IMR-90 (cell line): ENCODE results near the gene SPANXN3. TPM values are rescaled to one million over a fixed set of nuclear protein-coding genes. Genes with fewer than 3 reads are reported as not detected.
"Not testable (repeated sequence)": the region's sequence is repeated elsewhere in the genome, so short reads cannot be mapped to it uniquely, and the experiment has no call there.

ENCODE experiments used
- ATAC-seq: fragments of 200-7000 bp; cut with Tn5 transposase; 2 replicates; pipeline ENCODE4 v1.9.1; 2020; ENCODE audit warnings: low read depth, mild to moderate bottlenecking, moderate library complexity
- Bru-seq: library from RNA; stranded (reverse); fragments of 400-500 nt; gene quantifications from one replicate; lab custom pipeline; 2021; lab: Mats Ljungman, UMichigan
- BruChase-seq, 2 experiments: library from RNA; stranded (reverse); fragments of 400-500 nt; gene quantifications; one replicate each; lab custom pipeline; 2021; lab: Mats Ljungman, UMichigan
- BruUV-seq: library from RNA; stranded (reverse); fragments of 400-500 nt; replicated peaks from 2 replicates; lab custom pipeline; 2021; lab: Mats Ljungman, UMichigan
- CTCF ChIA-PET: fragments of 300-600 bp; formaldehyde crosslinking; extraction: SDS; loops from one replicate; lab custom pipeline; 2021; ENCODE audit warnings: antibody characterized with exemption; lab: Yijun Ruan, JAX
- POLR2A ChIA-PET: fragments of 300-600 bp; sonication (Branson Sonifier 250); formaldehyde crosslinking; loops from one replicate; lab custom pipeline; 2022; ENCODE audit warnings: antibody characterized with exemption; ENCODE audit not compliant: unreplicated experiment; lab: Charles Lee
- DNase-seq: peaks from one replicate; pipeline ENCODE4 v3.0.0; 2013
- H2AFZ ChIP-seq: replicated peaks from 2 replicates; pipeline ENCODE3; 2013; ENCODE audit warnings: low read length, mild to moderate bottlenecking; ENCODE audit not compliant: poor library complexity
- H2AK5ac ChIP-seq: 2 replicates; pipeline ENCODE4 v1.6.1; 2013; ENCODE audit warnings: low read depth, low read length, inconsistent platforms
- H2AK9ac ChIP-seq: replicated peaks from 2 replicates; pipeline ENCODE3; 2013; ENCODE audit warnings: mild to moderate bottlenecking, low read depth, low read length, moderate library complexity; ENCODE audit not compliant: poor library complexity
- H2BK120ac ChIP-seq: 2 replicates; pipeline ENCODE4 v1.6.1; 2013; ENCODE audit warnings: low read depth, low read length, inconsistent platforms
- H2BK15ac ChIP-seq: 3 replicates; pipeline ENCODE4 v1.6.1; 2013; ENCODE audit warnings: low read depth, low read length, inconsistent platforms
- H2BK20ac ChIP-seq: 2 replicates; pipeline ENCODE4 v1.6.1; 2013; ENCODE audit warnings: low read depth, mild to moderate bottlenecking, inconsistent platforms, low read length, moderate library complexity
- H2BK5ac ChIP-seq: 2 replicates; pipeline ENCODE4 v1.6.1; 2013; ENCODE audit warnings: mild to moderate bottlenecking, low read depth, low read length, inconsistent platforms; ENCODE audit not compliant: poor library complexity, severe bottlenecking
- H3K14ac ChIP-seq: replicated peaks from 2 replicates; pipeline ENCODE4 v1.6.1; 2013; ENCODE audit warnings: low read depth, low read length, inconsistent platforms
- H3K18ac ChIP-seq: 2 replicates; pipeline ENCODE4 v1.6.1; 2013; ENCODE audit warnings: low read depth, low read length, control low read depth
- H3K23ac ChIP-seq: 2 replicates; pipeline ENCODE4 v1.6.1; 2013; ENCODE audit warnings: low read depth, low read length, inconsistent platforms
- H3K27ac ChIP-seq: 2 replicates; pipeline ENCODE4 v1.5.1; 2013; ENCODE audit warnings: mild to moderate bottlenecking, control low read depth, low read length; ENCODE audit not compliant: insufficient read depth
- H3K27me3 ChIP-seq: 2 replicates; pipeline ENCODE4 v1.6.1; 2013; ENCODE audit warnings: low read length; ENCODE audit not compliant: control insufficient read depth, insufficient read depth
- H3K36me3 ChIP-seq: 2 replicates; pipeline ENCODE4 v1.6.1; 2013; ENCODE audit warnings: low read length, mixed read lengths; ENCODE audit not compliant: control insufficient read depth, insufficient read depth
- H3K4ac ChIP-seq: 2 replicates; pipeline ENCODE4 v1.6.1; 2013; ENCODE audit warnings: low read depth, low read length, inconsistent platforms
- H3K4me1 ChIP-seq: 2 replicates; pipeline ENCODE4 v1.6.1; 2013; ENCODE audit warnings: low read length, mixed read lengths; ENCODE audit not compliant: control insufficient read depth, insufficient read depth
- H3K4me2 ChIP-seq: 2 replicates; pipeline ENCODE4 v1.6.1; 2013; ENCODE audit warnings: low read depth, mild to moderate bottlenecking, control low read depth, low read length, moderate library complexity
- H3K4me3 ChIP-seq: 2 replicates; pipeline ENCODE4 v1.5.1; 2013; ENCODE audit warnings: low read depth, mild to moderate bottlenecking, control low read depth, low read length, moderate library complexity; ENCODE audit not compliant: insufficient read depth
- H3K56ac ChIP-seq: 2 replicates; pipeline ENCODE4 v1.6.1; 2013; ENCODE audit warnings: low read length, inconsistent platforms; ENCODE audit not compliant: insufficient read depth; ENCODE audit errors: extremely low read depth
- H3K79me1 ChIP-seq, 2 experiments: 2 replicates each; pipeline ENCODE4 v1.6.1; 2013; ENCODE audit warnings: low read length in 2 of 2, inconsistent platforms in 1 of 2, low read depth in 1 of 2
- H3K9ac ChIP-seq: 2 replicates; pipeline ENCODE4 v1.6.1; 2013; ENCODE audit warnings: low read depth, low read length, control low read depth
- H3K9me1 ChIP-seq: 2 replicates; pipeline ENCODE4 v1.6.1; 2013; ENCODE audit warnings: low read length, inconsistent platforms; ENCODE audit not compliant: insufficient read depth
- H3K9me3 ChIP-seq: 2 replicates; pipeline ENCODE4 v1.6.1; 2013; ENCODE audit warnings: low read length; ENCODE audit not compliant: control insufficient read depth, insufficient read depth
- H4K20me1 ChIP-seq: 2 replicates; pipeline ENCODE4 v1.6.1; 2013; ENCODE audit warnings: low read length, inconsistent platforms; ENCODE audit not compliant: insufficient read depth
- H4K5ac ChIP-seq: 2 replicates; pipeline ENCODE4 v1.6.1; 2013; ENCODE audit warnings: mild to moderate bottlenecking, low read depth, low read length, control low read depth
- H4K8ac ChIP-seq, 2 experiments: 2 replicates each; pipeline ENCODE4 v1.6.1; 2013; ENCODE audit warnings: low read depth in 2 of 2, low read length in 2 of 2, control low read depth in 1 of 2, inconsistent platforms in 1 of 2
- H4K91ac ChIP-seq: 2 replicates; pipeline ENCODE4 v1.6.1; 2013; ENCODE audit warnings: low read depth, low read length, inconsistent platforms; ENCODE audit not compliant: insufficient read depth
- WGBS, 2 experiments: methylation state at CpG; one replicate each; pipeline versions ENCODE4 v1.1.5 to v1.1.7; 2013; ENCODE audit warnings: missing lambda C conversion rate in 2 of 2; ENCODE audit not compliant: insufficient read length in 1 of 2; ENCODE audit errors: extremely low coverage in 2 of 2; 5-methylcytosine and 5-hydroxymethylcytosine counted together
- dilution Hi-C: fragments of 300-500 bp; cut with HindIII; formaldehyde crosslinking; loops from one replicate; pipeline ENCODE4 v1.14.3; 2018; ENCODE audit warnings: low sequenced_read_pairs; ENCODE audit not compliant: unreplicated experiment
- in situ Hi-C: fragments of 300-500 bp; cut with MboI; formaldehyde crosslinking; loops from 3 replicates; pipeline ENCODE4 v1.14.3; 2019; ENCODE audit warnings: low sequenced_read_pairs, inconsistent platforms, mixed read lengths
- intact Hi-C: fragments of 100-400 bp; cut with micrococcal nuclease; formaldehyde crosslinking; loops from 2 replicates; pipeline ENCODE4 v1.10.0; 2022
- long read RNA-seq: library from polyadenylated mRNA; unstranded; transcript quantifications from one replicate; pipeline ENCODE4 v2.0.0, GENCODE V29; 2021; ENCODE audit not compliant: unreplicated experiment
- polyA plus RNA-seq, 3 experiments: library from polyadenylated mRNA; depleted of rRNA; stranded (reverse); fragments of >200 nt; gene quantifications; 2 replicates each; pipeline ENCODE4 v1.2.3, GENCODE V29; 2012; ENCODE audit warnings: low replicate concordance in 1 of 3
- total RNA-seq: library from RNA; depleted of rRNA; stranded (reverse); fragments of >200 nt; gene quantifications from 2 replicates; pipeline ENCODE4 v1.2.3, GENCODE V29; 2012; rRNA removed

Gene SPANXN3, protein sequence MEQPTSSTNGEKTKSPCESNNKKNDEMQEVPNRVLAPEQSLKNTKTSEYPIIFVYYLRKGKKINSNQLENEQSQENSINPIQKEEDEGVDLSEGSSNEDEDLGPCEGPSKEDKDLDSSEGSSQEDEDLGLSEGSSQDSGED
- total RNA-seq, result not detected in 2 replicates
- not detected in 2 replicates for polyA plus RNA-seq (2012; rRNA removed)
- polyA plus RNA-seq (2012; cell fraction: cytosol; rRNA removed), result not detected in 2 replicates
- not detected in 2 replicates for polyA plus RNA-seq (2012; cell fraction: nucleus; rRNA removed; ENCODE audit: low replicate concordance)
- not detected for Bru-seq, nascent RNA
- not detected for BruChase-seq, experiment 1, labeled RNA remaining after a 6-hour chase
- not detected for BruChase-seq, experiment 2, labeled RNA remaining after a 2-hour chase
- long read RNA-seq, result 0 reads

DNA sequence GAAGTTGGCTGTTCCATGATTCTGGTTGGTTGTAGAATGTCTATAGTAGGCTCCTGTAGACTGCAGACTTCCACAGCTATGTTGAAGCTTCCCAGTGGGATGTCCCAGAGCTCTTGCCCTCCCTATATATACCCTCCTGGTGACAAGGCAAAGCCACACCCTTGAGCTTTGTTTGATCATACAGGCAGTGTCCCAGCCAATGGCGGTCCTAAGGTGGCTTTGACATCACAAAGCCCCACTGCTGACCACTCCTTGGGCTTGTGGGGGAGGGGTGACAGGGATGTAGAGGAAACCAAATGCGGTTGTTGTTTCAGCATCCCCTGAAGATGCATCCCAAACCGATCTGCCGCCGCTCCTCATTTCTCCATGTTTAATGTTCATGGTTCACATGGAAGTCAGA is at the start of gene SPANXN3:
SPANXN3 (minus strand) TSS at position 101 of the 400 bp plus-strand sequence; CDS start at position 17, 84 bp downstream.
- H3K4me3 ChIP-seq, dilution Hi-C loops, H3K9ac ChIP-seq, H2AK5ac ChIP-seq, H3K56ac ChIP-seq, H4K91ac ChIP-seq, in situ Hi-C loops, H4K5ac ChIP-seq, POLR2A ChIA-PET, H3K9me3 ChIP-seq, H4K20me1 ChIP-seq, BruUV-seq, H3K4ac ChIP-seq, H3K4me2 ChIP-seq, H3K79me1 ChIP-seq, H3K27me3 ChIP-seq, ATAC-seq, intact Hi-C loops, H3K27ac ChIP-seq, H3K9me1 ChIP-seq, H2AK9ac ChIP-seq, CTCF ChIA-PET, H3K4me1 ChIP-seq, H2BK15ac ChIP-seq, H2BK5ac ChIP-seq, H3K36me3 ChIP-seq, H3K14ac ChIP-seq, H2BK20ac ChIP-seq, DNase-seq, H3K18ac ChIP-seq, H2AFZ ChIP-seq, H2BK120ac ChIP-seq, H3K23ac ChIP-seq, H4K8ac ChIP-seq: not testable (repeated sequence)
- WGBS, 2 experiments, result no CpG with 5 or more reads among the region's 5 CpGs
